Osteocyte (in vitro differentiated cells): Measurements from ENCODE around the gene RNF19B. TPM values are rescaled to one million over a fixed set of nuclear protein-coding genes. Genes with fewer than 3 reads are reported as not detected.

Experiments
- DNase-seq: peaks from one replicate; pipeline ENCODE4 v3.0.0; 2021; ENCODE audit warnings: mixed read lengths; ENCODE audit not compliant: unreplicated experiment; ENCODE audit errors: extremely low spot score
- H3K27ac Mint-ChIP-seq: one replicate; pipeline ENCODE4 v1.8.0; 2021; ENCODE audit warnings: mild to moderate bottlenecking, mixed read lengths; ENCODE audit not compliant: unreplicated experiment
- H3K27me3 Mint-ChIP-seq: one replicate; pipeline ENCODE4 v1.8.0; 2021; ENCODE audit warnings: mixed read lengths; ENCODE audit not compliant: unreplicated experiment
- H3K36me3 Mint-ChIP-seq: one replicate; pipeline ENCODE4 v1.8.0; 2021; ENCODE audit warnings: mixed read lengths; ENCODE audit not compliant: unreplicated experiment
- H3K4me1 Mint-ChIP-seq: one replicate; pipeline ENCODE4 v1.8.0; 2021; ENCODE audit warnings: mixed read lengths; ENCODE audit not compliant: unreplicated experiment
- H3K4me3 Mint-ChIP-seq: one replicate; pipeline ENCODE4 v1.8.0; 2021; ENCODE audit warnings: mild to moderate bottlenecking, moderate library complexity, mixed read lengths; ENCODE audit not compliant: unreplicated experiment
- H3K9me3 Mint-ChIP-seq: one replicate; pipeline ENCODE4 v1.8.0; 2021; ENCODE audit warnings: mixed read lengths; ENCODE audit not compliant: unreplicated experiment
- CTCF ChIP-seq: fragments of 200-600 bp; sonication (generic); IDR thresholded peaks from 2 replicates; pipeline ENCODE4 v1.5.0; 2021; ENCODE audit warnings: antibody characterized with exemption, mild to moderate bottlenecking, moderate library complexity
- total RNA-seq: library from RNA; stranded (reverse); gene quantifications from 2 replicates; pipeline ENCODE4 v1.2.1, GENCODE V29; 2021

RNF19B gene
- total RNA-seq, 1 donor from 2014 or later: 12.6 TPM

GRCh38 chr1:32925403-32926162 is 39.0 kb downstream of the RNF19B start:
- Mint-ChIP-seq H3K36me3 (no peaks in the 10 kb centered on the region), H3K27me3 (peaks cover 27% of the 10 kb centered on the region), H3K27ac (no peak overlapping the region), H3K4me1 (peaks cover 14% of the 10 kb centered on the region), H3K4me3 (no peak overlapping the region), H3K9me3 (no peaks in the 10 kb centered on the region)
- no peak for DNase-seq
- TF ChIP-seq CTCF: no peak

GRCh38 chr1:32924881-32925344 is 39.7 kb downstream of the RNF19B start:
- peaks cover 27% of the 10 kb centered on the region for H3K27me3 Mint-ChIP-seq
- DNase-seq: no peak
- no peaks in the 10 kb centered on the region for H3K36me3 Mint-ChIP-seq
- no peak overlapping the region for H3K4me3 Mint-ChIP-seq
- TF ChIP-seq CTCF: no peak
- H3K27ac Mint-ChIP-seq: no peak overlapping the region
- H3K9me3 Mint-ChIP-seq: no peaks in the 10 kb centered on the region
- peaks cover 17% of the 10 kb centered on the region for H3K4me1 Mint-ChIP-seq

GRCh38 chr1:32920833-32921232 is 43.8 kb downstream of the RNF19B start:
- H3K4me3 Mint-ChIP-seq: no peak overlapping the region
- DNase-seq: no peak
- no peaks in the 10 kb centered on the region for H3K9me3 Mint-ChIP-seq
- no peak for TF ChIP-seq CTCF
- peaks cover 22% of the 10 kb centered on the region for H3K4me1 Mint-ChIP-seq
- H3K36me3 Mint-ChIP-seq: no peaks in the 10 kb centered on the region
- no peak overlapping the region for H3K27ac Mint-ChIP-seq
- H3K27me3 Mint-ChIP-seq: peaks cover 22% of the 10 kb centered on the region

GRCh38 chr1:32919811-32920733 is 44.5 kb downstream of the RNF19B start:
- no peaks in the 10 kb centered on the region for H3K36me3 Mint-ChIP-seq
- H3K4me3 Mint-ChIP-seq: no peak overlapping the region
- no peak overlapping the region for H3K27ac Mint-ChIP-seq
- no peak for TF ChIP-seq CTCF
- peaks cover 14% of the 10 kb centered on the region for H3K27me3 Mint-ChIP-seq
- peaks cover 14% of the 10 kb centered on the region for H3K4me1 Mint-ChIP-seq
- H3K9me3 Mint-ChIP-seq: no peaks in the 10 kb centered on the region
- no peak for DNase-seq

GRCh38 chr1:32918179-32918578 is 46.4 kb downstream of the RNF19B start:
- H3K27ac Mint-ChIP-seq: no peak overlapping the region
- DNase-seq: no peak
- H3K9me3 Mint-ChIP-seq: no peaks in the 10 kb centered on the region
- peaks cover 9% of the 10 kb centered on the region for H3K4me1 Mint-ChIP-seq
- no peaks in the 10 kb centered on the region for H3K36me3 Mint-ChIP-seq
- no peaks in the 10 kb centered on the region for H3K27me3 Mint-ChIP-seq
- no peak overlapping the region for H3K4me3 Mint-ChIP-seq
- TF ChIP-seq CTCF: no peak
